HG02678 (cell line): ENCODE results near the gene LYSMD1.
A peak's percentile ranks its signal among the peaks of the same experiment; 100 is the strongest.

Experiments used
- ATAC-seq: cut with Tn5 transposase; IDR thresholded peaks from one replicate; pipeline ENCODE4 v1.9.1; 2021; ENCODE audit warnings: mild to moderate bottlenecking, moderate library complexity; ENCODE audit not compliant: unreplicated experiment

LYSMD1 gene

GRCh38 chr1:151175863-151176262, 10.2 kb upstream of the LYSMD1 start, which contains the start of gene TMOD4:
Gene TMOD4, minus strand, starts transcription at chr1:151175981. Its CDS starts 1,106 bp downstream, at chr1:151174875.
- no peak for ATAC-seq

GRCh38 chr1:151175041-151175741, 9.5 kb upstream of the LYSMD1 start:
- no peak for ATAC-seq

- ATAC-seq, result no peak
Observed at GRCh38 chr1:151171190-151171589, 5.5 kb upstream of the LYSMD1 start.

GRCh38 chr1:151167116-151167515, 1.4 kb upstream of the LYSMD1 start:
- ATAC-seq, result no peak

- no peak for ATAC-seq
Observed at GRCh38 chr1:151166505-151166956, 829 bp upstream of the LYSMD1 start.

GRCh38 chr1:151165281-151165737, 393 bp downstream of the LYSMD1 start:
- no peak for ATAC-seq

GRCh38 chr1:151164732-151165280, 896 bp downstream of the LYSMD1 start:
- ATAC-seq, result no peak

GRCh38 chr1:151159373-151159772, 6.3 kb downstream of the LYSMD1 start:
- no peak for ATAC-seq

- no peak for ATAC-seq
Observed at GRCh38 chr1:151158751-151159251, 6.9 kb downstream of the LYSMD1 start.

- ATAC-seq, result no peak
Observed at GRCh38 chr1:151158326-151158725, 7.4 kb downstream of the LYSMD1 start.

- ATAC-seq, result no peak
Observed at GRCh38 chr1:151157067-151157531, 8.6 kb downstream of the LYSMD1 start.

- ATAC-seq, result peak; percentile 75
Observed at GRCh38 chr1:151156515-151156819, 9.2 kb downstream of the LYSMD1 start, which contains the start of gene TNFAIP8L2. Gene TNFAIP8L2, plus strand, starts transcription at chr1:151156649. Its CDS starts 2,049 bp downstream, at chr1:151158698.

GRCh38 chr1:151147665-151148064, 18.0 kb downstream of the LYSMD1 start:
- ATAC-seq, result no peak

- ATAC-seq, result no peak
Observed at GRCh38 chr1:151147132-151147503, 18.6 kb downstream of the LYSMD1 start.

- ATAC-seq, result peak; percentile 99
Observed at GRCh38 chr1:151146412-151147131, 19.1 kb downstream of the LYSMD1 start, which contains the start of gene SEMA6C. Gene SEMA6C, minus strand, starts transcription at chr1:151146631. Its CDS starts 4,010 bp downstream, at chr1:151142621.

GRCh38 chr1:151146072-151146411, 19.7 kb downstream of the LYSMD1 start:
- no peak for ATAC-seq

- no peak for ATAC-seq
Observed at GRCh38 chr1:151145304-151146071, 20.2 kb downstream of the LYSMD1 start.

- no peak for ATAC-seq
Observed at GRCh38 chr1:151144474-151145303, 21.0 kb downstream of the LYSMD1 start.

GRCh38 chr1:151143986-151144385, 21.7 kb downstream of the LYSMD1 start:
- ATAC-seq, result no peak

GRCh38 chr1:151143057-151143435, 22.7 kb downstream of the LYSMD1 start:
- ATAC-seq, result no peak
